Stimulated activated CD4-positive, alpha-beta T cell treated with anti-CD3 and anti-CD28 coated beads, Interleukin-1b, Interleukin-23, amount 100 ng/mL, for 24 hours (primary cell): ENCODE data around the gene APOM.

Experiments used
- DNase-seq, 4 experiments: peaks; one replicate each; pipeline ENCODE4 v3.0.0-alpha.2; 2020; ENCODE audit warnings: low read depth in 4 of 4, low spot score in 1 of 4

APOM gene

DNA sequence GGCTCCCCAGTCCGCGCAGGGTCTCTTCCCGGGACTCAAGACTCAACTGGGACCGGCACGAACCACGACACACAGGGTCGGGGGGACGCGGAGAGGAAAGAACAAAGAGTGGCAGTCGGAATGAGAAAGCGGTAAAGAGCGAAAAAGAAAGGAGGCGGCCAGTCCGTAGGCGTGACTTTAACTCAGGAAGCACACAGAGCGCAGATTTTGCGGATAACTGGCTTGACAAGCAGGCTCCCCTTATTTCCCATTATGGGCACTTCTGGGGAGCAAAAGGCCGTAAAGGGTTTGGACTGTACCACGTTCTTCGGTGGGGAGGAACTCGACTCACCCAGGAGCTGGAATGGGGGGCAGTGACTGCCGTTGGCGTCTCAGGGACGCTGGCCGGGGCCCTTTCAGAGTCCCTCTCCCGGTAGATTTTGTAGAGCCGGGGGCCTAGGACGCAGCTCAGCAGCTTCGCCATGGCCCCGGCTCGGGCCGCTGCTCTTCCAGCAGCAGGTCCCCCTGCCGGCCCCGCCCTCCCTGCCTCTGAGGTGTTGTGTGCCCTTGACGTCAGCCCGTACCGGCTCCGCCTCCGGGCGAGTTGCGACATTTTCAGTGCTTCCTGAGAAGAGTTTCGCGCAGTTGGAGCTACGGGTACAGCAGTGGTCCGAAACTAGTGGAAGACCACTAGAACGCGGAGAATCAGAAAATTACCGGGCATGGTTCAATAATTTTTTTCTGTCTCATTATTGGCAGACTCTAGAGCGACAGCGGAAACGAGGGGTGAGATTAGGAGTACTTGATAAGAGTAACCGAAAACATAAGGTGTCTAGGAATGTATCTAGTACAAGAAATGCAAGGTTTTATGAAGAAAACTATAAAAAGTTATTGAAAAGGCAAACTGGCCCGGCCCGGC, 47.4 kb downstream of the APOM start, which contains the start of gene ABHD16A:
ABHD16A (minus strand) TSS at position 506 of the 898 bp plus-strand sequence; CDS start at position 463, 43 bp downstream.
- peak; percentile 89 to 98 (median 94) for DNase-seq

DNA sequence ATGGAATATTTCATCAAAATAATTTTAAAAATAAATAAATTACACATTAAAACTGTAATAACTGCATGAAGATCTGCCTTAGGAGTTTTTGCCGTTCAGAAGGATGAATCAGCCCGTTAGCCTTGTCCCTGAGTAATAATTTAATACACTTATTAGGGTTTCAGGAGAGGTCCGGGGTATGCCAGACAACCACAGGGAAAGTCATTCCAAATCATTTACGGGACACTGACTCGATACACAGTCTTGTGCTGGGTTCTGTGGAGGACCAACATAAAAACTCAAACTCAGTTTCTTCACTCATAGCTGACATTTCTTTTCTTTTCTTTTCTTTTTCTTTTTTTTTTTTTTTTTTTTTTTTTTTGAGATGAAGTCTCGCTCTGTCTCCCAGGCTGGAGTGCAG, 50.2 kb downstream of the APOM start:
- no peak for DNase-seq

DNA sequence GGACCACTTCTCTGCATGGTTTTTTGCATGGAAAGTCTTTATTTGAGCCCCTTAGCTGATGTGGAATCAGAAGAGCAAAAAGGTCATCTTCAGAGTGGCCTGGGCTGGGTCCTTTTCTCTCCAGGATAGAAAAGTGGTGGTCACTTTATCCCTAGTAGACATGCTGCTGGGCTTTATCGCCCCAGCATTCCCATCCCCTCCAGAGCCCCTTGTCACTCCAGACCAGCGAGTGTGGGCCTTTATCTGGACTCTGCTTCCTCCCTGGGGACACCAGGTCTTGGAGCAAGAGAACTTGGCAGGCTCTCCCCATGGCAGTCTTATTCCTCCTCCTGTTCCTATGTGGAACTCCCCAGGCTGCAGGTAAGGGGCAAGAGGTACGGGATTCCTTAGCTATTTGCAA, 50.9 kb downstream of the APOM start, which contains the start of gene LY6G6F:
LY6G6F (plus strand) TSS at position 268 of the 400 bp plus-strand sequence; CDS start at position 309, 41 bp downstream.
- no peak for DNase-seq

DNA sequence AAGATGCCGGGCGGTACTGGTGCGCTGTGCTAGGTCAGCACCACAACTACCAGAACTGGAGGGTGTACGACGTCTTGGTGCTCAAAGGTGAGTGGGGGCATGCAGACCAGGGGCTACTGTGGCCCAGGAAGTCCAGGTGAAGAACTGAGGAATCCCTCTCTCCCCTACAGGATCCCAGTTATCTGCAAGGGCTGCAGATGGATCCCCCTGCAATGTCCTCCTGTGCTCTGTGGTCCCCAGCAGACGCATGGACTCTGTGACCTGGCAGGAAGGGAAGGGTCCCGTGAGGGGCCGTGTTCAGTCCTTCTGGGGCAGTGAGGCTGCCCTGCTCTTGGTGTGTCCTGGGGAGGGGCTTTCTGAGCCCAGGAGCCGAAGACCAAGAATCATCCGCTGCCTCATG, 52.0 kb downstream of the APOM start:
- DNase-seq = no peak
